C4-2B (cell line): ENCODE measurements around the gene IL17A.
"Not testable (repeated sequence)": the region's sequence is repeated elsewhere in the genome, so short reads cannot be mapped to it uniquely, and the experiment has no call there.

Experiments
- H3K27ac ChIP-seq: fragments of 450-650 bp; 2 replicates; pipeline ENCODE4 v1.5.1; 2017
- CTCF ChIP-seq: fragments of 450-650 bp; conservative IDR thresholded peaks from 2 replicates; pipeline ENCODE4 v1.5.1; 2017; ENCODE audit warnings: mild to moderate bottlenecking
- ZFX ChIP-seq: fragments of 450-650 bp; IDR thresholded peaks from 2 replicates; pipeline ENCODE4 v1.6.1; 2017

The IL17A gene

GRCh38 chr6:52187098-52187497, 923 bp downstream of the IL17A start:
- H3K27ac ChIP-seq = no peak overlapping the region
- TF ChIP-seq ZFX (no peak), CTCF (no peak)

DNA sequence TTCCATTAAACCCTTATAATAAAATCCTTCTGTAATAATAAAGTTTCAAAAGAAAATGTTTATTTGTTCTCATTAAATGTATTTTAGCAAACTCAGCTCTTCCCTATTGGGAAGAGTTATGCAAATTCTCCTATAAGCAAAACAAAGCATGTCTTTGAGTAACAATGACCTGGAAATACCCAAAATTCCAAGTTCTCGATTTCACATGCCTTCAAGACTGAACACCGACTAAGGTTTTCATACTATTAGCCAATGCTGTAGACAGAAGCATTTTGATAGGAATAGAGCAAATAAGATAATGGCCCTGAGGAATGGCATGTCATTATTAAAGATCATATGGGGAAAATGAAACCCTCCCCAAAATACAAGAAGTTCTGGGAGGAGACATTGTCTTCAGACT, 3.8 kb downstream of the IL17A start:
- TF ChIP-seq CTCF = no peak
- no peak for TF ChIP-seq ZFX
- H3K27ac ChIP-seq = no peak overlapping the region

DNA sequence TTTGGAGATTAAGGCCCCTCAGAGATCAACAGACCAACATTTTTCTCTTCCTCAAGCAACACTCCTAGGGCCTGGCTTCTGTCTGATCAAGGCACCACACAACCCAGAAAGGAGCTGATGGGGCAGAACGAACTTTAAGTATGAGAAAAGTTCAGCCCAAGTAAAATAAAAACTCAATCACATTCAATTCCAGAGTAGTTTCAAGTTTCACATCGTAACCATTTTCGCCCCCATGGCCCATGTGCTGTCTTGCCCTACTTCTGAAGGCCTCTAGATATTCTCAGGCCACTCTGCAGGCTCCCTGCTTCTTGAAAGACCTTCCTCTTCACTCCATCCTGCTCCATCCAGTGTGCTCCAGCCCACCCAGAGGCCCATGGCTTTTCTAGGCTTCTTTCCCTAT, 4.2 kb downstream of the IL17A start:
- TF ChIP-seq ZFX (no peak), CTCF (no peak)
- no peak overlapping the region for H3K27ac ChIP-seq

DNA sequence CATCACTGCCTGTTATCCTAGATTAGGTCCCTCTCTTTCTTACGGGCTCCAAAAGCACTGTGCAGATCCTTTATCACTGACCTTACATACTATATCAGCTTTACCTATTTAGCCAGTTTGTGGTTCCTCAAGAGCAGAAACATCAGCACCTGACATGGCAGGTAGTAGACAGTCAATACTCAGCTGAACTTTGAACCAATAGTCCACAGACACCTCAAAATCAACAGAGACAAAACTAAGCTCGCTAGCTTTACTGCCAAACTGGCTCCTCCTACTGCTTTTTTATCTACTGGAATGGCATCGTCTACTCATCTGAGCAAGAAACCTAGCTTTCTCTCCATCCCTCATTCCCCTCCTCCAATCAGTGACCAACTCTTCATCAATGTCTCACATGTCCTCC, 5.6 kb downstream of the IL17A start:
- TF ChIP-seq ZFX (no peak), CTCF (no peak)
- no peak overlapping the region for H3K27ac ChIP-seq

- TF ChIP-seq CTCF = no peak
- TF ChIP-seq ZFX = no peak
- H3K27ac ChIP-seq = no peak overlapping the region
Observed at GRCh38 chr6:52195886-52196285, 9.7 kb downstream of the IL17A start.

- not testable (repeated sequence) for H3K27ac ChIP-seq
Observed at GRCh38 chr6:52200088-52200487, 13.9 kb downstream of the IL17A start.

GRCh38 chr6:52201046-52201445, 14.9 kb downstream of the IL17A start:
- H3K27ac ChIP-seq = no peak overlapping the region
- TF ChIP-seq CTCF (no peak), ZFX (no peak)

DNA sequence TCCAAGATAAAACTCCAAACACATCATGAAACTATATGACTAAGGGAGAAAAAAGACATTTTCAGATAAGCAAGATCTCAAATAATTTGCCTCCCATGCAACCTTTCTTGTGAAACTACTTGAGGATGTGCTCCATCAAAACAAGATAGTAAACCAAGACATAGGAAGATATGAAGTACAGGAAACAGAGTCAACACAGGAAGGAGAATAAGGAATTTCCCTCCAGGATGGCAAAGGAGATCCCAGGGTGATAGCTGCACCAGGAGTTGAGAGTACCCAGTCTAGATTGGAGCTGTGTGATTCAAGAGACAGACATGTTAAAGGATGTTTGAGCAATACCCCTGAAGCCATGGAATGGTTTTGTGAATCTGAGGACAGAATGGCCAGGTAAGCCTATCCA, 15.3 kb downstream of the IL17A start:
- TF ChIP-seq ZFX (no peak), CTCF (no peak)

More for the DNA sequence above, 15.3 kb downstream of the IL17A start:
- no peak overlapping the region for H3K27ac ChIP-seq
